Fibroblast of peridontal ligament (primary cell): Measurements from ENCODE around the gene KCNIP1.

Experiments
- DNase-seq: peaks from one replicate; pipeline ENCODE4 v3.0.0-alpha.2; 2010; ENCODE audit errors: extremely low read depth

The KCNIP1 gene

GRCh38 chr5:170563824-170564567, 60.2 kb downstream of the KCNIP1 start:
- DNase-seq = no peak

- DNase-seq = no peak
Measured at GRCh38 chr5:170565072-170565471, 61.3 kb downstream of the KCNIP1 start.

GRCh38 chr5:170569101-170569500, 65.3 kb downstream of the KCNIP1 start:
- DNase-seq = no peak

GRCh38 chr5:170570476-170570875, 66.7 kb downstream of the KCNIP1 start:
- DNase-seq = no peak

- no peak for DNase-seq
Measured at GRCh38 chr5:170571281-170571731, 67.5 kb downstream of the KCNIP1 start.

GRCh38 chr5:170571875-170572852, 68.3 kb downstream of the KCNIP1 start:
- no peak for DNase-seq

GRCh38 chr5:170573114-170573513, 69.3 kb downstream of the KCNIP1 start:
- no peak for DNase-seq

GRCh38 chr5:170573660-170574059, 69.8 kb downstream of the KCNIP1 start:
- DNase-seq = no peak

GRCh38 chr5:170576602-170577535, 73.0 kb downstream of the KCNIP1 start:
- DNase-seq = peak; percentile 2

GRCh38 chr5:170579601-170580000, 75.8 kb downstream of the KCNIP1 start:
- DNase-seq = no peak

GRCh38 chr5:170581211-170581610, 77.4 kb downstream of the KCNIP1 start:
- no peak for DNase-seq

GRCh38 chr5:170582644-170583330, 79.0 kb downstream of the KCNIP1 start:
- DNase-seq = no peak

GRCh38 chr5:170584003-170584402, 80.2 kb downstream of the KCNIP1 start:
- DNase-seq = no peak

- DNase-seq = no peak
Measured at GRCh38 chr5:170584450-170585058, 80.7 kb downstream of the KCNIP1 start.

GRCh38 chr5:170585273-170585948, 81.6 kb downstream of the KCNIP1 start:
- DNase-seq = no peak

DNA sequence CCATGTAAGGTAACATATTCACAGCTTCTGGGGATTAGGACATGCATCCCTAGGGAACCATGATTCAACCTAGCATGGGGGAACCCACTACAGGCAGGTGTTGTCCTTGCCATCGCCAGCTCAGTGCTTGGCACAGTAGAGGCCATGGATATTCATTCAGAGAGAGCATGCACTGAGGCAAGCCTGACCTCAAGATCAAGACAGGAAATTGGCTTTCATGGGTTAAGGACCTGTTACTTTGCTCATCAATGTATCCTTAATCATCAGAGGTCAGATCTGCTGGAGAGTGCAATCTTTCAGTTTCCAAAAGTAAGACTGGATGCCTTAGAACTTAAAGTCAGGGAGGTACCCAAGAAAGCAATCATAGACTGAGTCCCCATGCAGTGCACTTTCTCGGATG, 84.0 kb downstream of the KCNIP1 start:
- no peak for DNase-seq

GRCh38 chr5:170589643-170590042, 85.8 kb downstream of the KCNIP1 start:
- DNase-seq = no peak

DNA sequence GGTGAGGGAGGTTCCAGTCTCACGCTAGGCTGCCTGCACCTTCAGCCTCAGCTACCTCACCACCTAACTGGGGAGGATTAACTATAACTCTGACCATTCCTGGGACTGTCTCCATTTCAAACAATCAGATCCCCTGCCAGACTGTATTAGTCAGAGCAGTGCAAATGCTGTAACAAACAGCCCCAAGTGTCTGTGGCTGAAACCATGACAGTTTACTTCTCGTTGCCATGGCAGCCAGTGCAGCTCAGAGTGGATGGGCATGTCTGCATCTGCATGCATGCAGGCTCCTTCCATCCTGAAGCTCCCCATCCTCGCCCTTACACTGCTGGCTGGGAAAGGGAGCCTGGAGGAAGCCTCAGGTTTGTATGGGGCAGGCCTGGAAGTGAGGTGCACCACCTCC, 86.7 kb downstream of the KCNIP1 start:
- no peak for DNase-seq

DNA sequence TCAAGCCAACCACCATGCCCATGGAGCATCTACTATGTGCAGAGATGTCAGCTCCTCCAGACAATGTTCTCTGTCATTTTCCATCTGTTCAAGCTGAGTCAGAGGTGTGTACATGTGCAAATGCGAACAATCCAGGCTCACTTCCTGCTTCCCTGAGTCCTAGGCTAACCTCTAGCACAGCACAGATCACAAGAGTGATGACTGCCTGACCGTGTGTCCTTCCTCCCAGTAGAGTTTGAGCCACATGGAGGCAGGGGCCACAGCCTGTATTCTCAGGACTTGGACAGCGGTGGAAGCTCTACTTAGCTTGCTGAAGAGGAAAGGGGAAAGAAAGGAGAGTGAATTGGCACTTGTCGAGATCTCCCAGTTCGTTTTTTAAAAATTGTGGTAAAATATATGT, 87.2 kb downstream of the KCNIP1 start:
- no peak for DNase-seq

- DNase-seq = no peak
Measured at GRCh38 chr5:170596482-170597044, 92.7 kb downstream of the KCNIP1 start.
